SK-N-SH (cell line): ENCODE results near the gene PZP.

Experiments
- EP300 ChIP-seq, 2 experiments: IDR thresholded peaks; 2 replicates each; pipeline versions ENCODE4 v1.4.0 to v1.6.1; 2012; ENCODE audit warnings: borderline replicate concordance in 1 of 2, low read depth in 1 of 2, low read length in 1 of 2
- TF ChIP-seq, protein P1 (sequence below): fragments of 200-600 bp; sonication (generic); IDR thresholded peaks from 2 replicates; pipeline ENCODE4 v1.6.1; 2017; ENCODE audit warnings: antibody characterized with exemption, mild to moderate bottlenecking, moderate library complexity

DNA sequence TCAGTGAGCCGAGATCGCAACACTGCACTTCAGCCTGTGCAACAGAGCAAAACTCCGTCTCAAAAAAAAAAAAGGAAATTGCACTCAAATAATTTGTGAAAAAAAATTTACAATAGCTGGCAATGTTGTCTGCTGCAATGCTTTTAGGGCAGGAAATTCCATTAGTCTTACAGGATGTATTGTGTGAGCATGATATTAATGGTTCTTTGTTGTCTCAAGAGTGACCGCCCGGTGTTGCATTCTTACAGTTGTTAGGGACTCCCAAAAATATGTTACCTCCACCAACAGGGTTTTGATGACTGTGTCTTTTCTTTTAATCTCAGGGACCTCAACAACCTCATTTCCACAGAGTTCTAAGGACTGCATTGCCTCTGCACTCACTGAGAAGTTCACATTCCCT, 44.8 kb downstream of the PZP start:
- TF ChIP-seq EP300 (IDR thresholded peaks at IDR 0.05; ENCODE audit: borderline replicate concordance in 1 of 2, low read depth in 1 of 2, low read length in 1 of 2): no peak
- TF ChIP-seq, protein P1, sequence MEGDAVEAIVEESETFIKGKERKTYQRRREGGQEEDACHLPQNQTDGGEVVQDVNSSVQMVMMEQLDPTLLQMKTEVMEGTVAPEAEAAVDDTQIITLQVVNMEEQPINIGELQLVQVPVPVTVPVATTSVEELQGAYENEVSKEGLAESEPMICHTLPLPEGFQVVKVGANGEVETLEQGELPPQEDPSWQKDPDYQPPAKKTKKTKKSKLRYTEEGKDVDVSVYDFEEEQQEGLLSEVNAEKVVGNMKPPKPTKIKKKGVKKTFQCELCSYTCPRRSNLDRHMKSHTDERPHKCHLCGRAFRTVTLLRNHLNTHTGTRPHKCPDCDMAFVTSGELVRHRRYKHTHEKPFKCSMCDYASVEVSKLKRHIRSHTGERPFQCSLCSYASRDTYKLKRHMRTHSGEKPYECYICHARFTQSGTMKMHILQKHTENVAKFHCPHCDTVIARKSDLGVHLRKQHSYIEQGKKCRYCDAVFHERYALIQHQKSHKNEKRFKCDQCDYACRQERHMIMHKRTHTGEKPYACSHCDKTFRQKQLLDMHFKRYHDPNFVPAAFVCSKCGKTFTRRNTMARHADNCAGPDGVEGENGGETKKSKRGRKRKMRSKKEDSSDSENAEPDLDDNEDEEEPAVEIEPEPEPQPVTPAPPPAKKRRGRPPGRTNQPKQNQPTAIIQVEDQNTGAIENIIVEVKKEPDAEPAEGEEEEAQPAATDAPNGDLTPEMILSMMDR: no peak
